ENCODE results near the gene BLOC1S1.

BLOC1S1 gene

DNA sequence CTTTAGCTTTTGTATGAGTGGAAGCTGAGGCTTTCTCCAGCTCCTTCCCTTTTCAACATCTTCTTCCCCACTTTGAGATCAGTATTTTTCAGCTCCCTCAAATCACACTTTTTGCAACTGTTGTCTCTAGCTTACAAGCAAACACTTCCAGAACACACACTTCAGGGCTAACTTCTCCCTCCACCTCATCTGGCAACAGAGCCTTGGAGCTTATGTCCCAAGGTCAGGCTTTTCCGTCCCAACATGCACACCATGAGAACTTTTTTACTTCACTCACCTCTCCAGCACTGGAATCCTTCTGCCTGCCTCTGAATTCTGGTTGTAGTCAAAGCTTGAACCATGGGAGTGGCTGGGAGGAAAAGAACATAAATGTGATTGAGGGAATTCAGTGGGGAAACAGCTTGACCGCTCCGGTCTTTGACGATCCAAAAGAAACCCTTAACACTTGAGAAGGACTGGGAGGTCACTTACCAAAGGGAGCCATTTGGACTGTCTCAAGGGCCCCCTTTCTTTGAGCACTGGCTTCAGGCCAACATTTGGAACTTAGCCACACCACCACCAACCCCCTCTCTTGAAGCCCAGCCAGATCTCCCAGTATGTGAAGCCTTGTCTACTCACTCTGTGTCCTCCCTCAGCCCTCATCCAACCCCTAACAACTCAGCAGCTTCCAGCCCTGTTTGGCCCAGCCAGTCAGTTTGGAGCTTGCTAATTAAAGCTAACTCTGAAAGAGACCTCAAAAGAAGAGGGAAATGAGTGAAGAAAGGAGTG lies 3.9 kb upstream of the BLOC1S1 start:
- no peak for DNase-seq (ENCODE audit: low spot score)

DNA sequence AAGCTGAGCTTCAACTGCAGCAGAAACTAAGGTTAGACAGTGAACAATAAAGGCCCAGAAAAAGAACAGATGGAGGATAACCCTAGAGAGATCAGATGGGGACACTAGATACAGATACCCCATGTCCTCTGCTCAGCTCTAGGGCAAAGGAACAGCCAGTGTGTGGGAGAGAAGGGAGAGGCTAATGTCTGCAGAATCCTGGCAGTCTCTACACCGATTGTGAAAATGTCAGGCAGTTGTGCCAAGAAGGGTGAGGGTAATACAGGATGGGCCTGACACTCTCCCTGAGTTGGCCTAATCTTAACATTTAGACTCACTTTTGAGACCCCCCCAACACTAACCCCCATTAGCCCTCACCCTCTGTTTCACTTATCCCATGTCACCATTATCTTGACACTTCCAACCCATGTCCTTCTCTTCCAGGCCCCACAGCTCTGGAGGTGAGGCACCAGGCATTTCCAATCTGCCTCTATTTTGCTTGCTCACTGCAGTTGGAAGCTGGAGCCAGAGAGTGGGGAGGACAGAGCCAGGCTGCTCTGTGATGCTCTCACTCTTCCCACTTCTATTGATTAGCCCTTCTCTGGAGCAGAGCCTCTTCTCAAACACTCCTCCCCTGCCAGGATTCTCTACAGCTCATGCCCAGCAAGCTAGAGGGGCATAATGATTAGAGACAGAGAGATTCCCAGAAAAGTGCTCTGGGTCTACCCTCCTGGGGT lies 3.0 kb upstream of the BLOC1S1 start:
- DNase-seq (ENCODE audit: low spot score), result no peak

DNA sequence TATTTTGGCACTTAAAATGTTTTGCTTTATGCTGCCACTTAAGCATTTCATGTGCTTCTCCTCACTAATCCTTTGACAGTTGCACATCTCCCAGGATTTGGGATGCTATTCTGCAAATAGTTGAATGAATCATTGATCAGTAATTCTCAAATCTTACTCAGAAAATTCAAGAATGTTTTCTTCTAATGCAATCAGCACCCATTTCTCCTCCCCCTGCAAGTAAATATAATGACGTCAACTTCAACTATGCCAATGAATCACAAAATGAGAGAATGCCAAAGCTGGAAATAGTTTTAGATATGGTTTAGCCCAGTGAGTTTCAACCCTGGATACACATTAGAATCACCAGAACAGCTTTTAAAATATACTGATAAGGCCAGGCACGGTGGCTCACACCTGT lies 2.1 kb upstream of the BLOC1S1 start:
- no peak for DNase-seq (ENCODE audit: low spot score)

DNA sequence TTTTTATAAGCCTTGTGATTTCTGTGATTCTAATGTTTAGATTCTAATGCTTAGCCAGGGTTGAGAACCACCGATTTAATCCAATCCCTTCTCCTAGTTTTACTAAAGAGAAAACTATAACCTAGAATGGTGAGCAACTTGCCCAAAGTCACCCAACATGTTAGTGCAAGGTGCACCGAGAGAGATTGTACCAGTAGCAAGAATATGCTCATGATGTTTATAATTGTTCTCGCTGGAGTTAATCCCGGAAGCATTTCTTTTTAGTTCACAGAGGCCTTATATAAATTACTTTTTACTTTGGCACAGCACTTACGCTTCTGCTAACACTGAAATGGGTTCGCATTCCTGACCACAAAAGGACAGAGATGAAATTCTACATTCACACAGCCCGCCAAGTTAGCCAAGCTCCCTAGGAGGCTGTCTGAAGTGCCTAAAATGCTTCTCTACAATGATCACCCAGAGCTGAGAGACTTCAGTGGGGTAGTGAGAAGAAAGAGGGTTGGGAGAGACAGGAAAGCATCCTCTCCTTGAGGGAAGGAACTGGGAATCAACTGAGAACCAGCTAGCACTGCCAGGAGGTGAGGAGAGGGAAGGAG lies 579 bp upstream of the BLOC1S1 start:
- no peak for DNase-seq (ENCODE audit: low spot score)

DNA sequence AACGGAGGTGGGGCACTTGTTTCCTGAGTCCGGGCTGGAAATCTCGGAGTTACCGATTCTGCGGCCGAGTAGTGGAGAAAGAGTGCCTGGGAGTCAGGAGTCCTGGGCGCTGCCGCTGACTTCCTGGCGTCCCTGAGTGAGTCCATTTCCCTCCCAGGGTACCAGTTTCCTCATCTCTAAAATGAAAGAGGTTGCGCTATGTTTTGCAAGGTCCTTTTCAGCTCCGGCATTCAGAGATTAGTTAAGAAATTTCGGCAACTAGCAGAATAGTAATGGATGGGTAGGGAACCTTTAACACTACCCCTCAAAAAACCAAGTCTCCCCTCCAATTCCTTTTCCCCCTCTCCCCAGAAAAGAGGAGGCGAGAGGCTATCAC lies 724 bp downstream of the BLOC1S1 start:
- DNase-seq (ENCODE audit: low spot score), result no peak

DNA sequence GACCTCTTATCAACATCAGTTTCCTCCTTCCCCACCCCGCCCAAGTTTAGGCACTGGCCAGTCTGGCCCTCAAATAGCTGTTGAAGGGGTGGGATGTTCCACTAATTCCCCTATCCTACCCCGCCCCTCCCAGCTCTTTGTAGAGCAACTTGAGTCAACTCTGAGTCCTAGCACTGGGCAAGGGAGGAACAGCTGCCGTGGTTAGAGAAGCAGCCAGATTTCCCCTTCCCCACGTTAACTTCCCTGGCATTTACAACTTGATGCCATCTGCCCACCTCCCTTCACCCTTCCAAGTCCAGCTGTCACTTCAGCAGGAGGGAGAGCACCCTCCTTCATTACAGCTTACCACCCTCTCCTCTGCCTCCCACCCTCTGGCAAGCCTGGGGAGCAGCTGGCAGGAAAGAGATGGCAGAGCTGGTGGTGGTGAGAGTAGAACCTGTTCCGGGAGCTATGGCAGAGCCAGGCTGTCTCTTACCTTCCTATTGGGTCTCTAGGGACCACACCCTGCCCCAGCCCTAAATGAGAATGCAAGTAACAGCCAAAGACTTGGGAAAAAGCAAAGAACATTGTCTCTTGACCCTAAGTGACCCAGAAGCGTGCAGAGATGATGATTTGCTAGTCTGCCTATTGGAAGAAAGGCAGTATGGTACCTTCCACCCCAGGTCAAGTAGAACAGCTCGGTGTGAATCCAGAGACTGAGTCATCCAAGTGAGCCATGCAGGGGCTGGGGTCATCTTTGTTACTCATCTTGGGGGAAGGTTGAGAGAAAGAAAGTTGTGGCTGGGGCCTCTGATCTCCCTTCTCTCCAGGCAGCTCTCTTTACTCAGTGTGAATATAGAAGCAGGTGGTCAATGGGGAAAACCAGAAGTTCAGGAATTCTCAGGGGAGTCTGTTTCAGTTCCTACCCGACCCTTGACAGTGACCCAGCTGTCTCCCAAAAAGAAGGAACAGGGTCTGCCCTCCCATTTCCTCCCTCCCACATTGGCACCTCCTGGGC lies 1.5 kb downstream of the BLOC1S1 start:
- no peak for DNase-seq (ENCODE audit: low spot score)

DNA sequence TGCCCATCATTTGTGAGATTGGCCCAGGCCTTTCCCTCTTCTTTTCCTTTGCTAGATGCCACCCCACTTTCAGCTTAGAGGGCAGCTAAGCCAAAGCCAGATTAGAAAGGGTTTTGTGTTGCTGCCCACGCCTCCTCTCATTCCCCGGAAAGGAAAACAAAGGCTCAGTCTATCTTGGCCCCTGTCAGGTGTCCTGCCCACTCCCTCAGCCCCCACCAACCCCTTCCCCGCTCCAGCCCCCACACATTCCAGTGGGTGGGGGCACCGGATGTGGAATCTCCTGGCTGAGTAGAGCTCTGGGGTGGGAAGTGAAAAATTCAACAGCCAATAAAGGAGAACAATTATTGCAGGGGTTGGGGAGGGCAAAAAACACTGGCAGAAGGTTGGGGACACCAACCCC lies 2.2 kb downstream of the BLOC1S1 start:
- no peak for DNase-seq (ENCODE audit: low spot score)

DNA sequence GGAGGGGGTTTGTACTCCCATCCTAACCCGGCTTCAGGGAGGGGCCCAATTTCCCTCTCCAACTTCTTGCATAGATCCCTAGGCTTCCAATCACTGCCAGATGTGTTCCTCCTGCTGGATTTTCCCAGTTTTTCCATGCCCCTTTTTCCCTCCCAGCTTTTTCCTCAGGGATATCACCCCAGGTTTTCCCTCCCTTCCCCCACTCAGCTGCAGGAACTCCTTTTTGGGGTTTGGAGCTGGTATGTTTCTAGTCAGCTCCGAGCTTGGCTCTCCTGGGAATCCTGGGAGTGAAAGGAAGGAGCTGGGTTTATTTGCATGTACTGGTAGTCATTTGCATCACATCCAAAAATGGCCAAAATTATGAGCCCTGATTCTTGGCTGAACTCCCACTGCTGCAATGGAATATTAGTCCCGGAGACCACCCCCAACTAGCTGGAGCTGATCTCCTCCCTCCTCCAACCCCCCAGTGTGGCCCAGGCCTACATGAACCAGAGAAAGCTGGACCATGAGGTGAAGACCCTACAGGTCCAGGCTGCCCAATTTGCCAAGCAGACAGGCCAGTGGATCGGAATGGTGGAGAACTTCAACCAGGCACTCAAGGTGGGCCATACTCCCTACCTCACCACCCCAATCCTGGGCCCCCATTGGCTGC lies 2.9 kb downstream of the BLOC1S1 start:
- DNase-seq (ENCODE audit: low spot score), result no peak

DNA sequence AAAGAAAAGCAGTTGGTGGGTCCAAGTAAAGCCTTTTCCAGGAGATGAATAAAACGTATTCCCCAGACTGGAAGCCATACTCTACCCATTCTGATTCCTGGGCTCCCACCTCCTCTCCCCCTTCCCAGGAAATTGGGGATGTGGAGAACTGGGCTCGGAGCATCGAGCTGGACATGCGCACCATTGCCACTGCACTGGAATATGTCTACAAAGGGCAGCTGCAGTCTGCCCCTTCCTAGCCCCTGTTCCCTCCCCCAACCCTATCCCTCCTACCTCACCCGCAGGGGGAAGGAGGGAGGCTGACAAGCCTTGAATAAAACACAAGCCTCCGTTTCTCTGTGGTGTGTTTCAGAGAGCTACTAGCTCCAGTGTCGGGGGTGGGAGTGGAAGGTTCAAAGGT lies 3.5 kb downstream of the BLOC1S1 start:
- no peak for DNase-seq (ENCODE audit: low spot score)

DNA sequence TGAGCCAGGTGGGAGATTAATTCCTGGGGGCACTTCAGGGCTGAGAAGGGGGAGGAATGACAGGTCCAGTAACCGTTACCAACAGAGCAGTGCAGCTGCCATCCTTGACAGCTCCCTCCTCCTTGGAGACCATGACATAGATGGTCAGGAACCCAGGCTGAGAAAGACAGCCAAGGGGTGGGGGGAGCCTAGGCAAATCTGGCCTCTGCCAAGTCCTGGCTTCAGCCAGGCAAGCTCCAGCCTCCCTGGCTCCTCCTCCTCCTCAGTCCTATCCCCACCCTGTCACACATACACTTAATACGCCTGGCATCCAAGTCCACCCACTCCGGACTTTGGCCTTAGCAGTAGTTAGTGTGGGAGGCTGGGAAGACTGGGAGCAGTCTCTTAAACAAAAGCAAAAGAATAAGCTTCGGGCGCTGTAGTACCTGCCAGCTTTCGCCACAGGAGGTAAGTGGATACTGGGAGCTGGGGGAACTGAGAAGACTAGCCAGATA lies 4.3 kb downstream of the BLOC1S1 start, which contains the start of gene RDH5:
Gene RDH5, plus strand, starts transcription at position 323 of the 494 bp plus-strand sequence. CDS start 792 bp downstream, outside the sequence.
- DNase-seq (ENCODE audit: low spot score), result no peak

DNA sequence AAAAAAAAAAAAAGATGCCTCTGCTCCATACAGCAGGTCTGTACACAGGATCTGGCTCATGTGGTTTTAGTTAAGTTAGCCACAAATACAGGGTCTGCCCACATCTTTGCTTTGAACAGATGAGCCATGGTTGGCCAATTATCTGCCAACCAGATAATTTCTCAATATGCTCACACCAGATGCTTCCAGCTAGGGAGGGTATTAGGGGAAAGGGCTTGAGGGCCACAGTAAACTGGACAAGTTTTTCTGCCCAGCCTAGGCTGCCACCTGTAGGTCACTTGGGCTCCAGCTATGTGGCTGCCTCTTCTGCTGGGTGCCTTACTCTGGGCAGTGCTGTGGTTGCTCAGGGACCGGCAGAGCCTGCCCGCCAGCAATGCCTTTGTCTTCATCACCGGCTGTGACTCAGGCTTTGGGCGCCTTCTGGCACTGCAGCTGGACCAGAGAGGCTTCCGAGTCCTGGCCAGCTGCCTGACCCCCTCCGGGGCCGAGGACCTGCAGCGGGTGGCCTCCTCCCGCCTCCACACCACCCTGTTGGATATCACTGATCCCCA lies 5.1 kb downstream of the BLOC1S1 start:
- peak; percentile 64 for DNase-seq (ENCODE audit: low spot score)

DNA sequence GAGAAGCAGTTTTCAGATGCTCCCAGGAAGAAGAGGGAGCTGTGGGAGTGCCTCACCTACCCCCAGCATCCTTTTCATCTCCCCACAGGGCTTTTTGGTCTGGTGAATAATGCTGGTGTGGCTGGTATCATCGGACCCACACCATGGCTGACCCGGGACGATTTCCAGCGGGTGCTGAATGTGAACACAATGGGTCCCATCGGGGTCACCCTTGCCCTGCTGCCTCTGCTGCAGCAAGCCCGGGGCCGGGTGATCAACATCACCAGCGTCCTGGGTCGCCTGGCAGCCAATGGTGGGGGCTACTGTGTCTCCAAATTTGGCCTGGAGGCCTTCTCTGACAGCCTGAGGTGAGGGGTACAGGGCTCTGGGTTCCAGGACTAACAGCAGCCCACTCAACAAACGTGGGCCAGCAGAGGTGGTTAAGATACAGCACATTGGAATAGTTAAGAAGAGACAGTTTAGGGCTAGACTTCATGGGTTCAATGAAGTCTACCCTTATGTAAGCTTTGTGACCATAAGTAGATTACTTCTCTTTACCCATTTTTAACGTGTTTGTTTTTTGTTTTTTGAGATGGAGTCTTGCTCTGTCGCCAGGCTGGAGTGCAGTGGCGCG lies 5.9 kb downstream of the BLOC1S1 start:
- no peak for DNase-seq (ENCODE audit: low spot score)

DNA sequence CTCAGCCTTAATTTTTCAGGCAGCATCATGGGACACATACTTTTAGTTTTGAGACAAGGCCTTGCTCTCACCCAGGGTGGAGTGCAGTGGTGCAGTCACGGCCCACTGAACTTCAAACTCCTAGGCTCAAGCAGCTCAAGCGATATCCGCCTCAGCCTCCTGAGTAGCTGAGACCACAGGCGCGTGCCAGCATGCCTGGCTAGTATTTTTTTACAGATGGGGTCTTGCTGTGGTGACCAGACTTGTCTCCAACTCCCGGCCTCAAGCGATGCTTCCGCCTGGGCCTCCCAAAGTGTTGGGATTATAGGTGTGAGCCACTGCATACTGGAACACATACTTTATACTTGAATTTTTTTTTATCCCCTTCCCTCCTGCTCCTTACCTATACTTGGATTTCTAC lies 7.1 kb downstream of the BLOC1S1 start:
- DNase-seq (ENCODE audit: low spot score), result no peak

DNA sequence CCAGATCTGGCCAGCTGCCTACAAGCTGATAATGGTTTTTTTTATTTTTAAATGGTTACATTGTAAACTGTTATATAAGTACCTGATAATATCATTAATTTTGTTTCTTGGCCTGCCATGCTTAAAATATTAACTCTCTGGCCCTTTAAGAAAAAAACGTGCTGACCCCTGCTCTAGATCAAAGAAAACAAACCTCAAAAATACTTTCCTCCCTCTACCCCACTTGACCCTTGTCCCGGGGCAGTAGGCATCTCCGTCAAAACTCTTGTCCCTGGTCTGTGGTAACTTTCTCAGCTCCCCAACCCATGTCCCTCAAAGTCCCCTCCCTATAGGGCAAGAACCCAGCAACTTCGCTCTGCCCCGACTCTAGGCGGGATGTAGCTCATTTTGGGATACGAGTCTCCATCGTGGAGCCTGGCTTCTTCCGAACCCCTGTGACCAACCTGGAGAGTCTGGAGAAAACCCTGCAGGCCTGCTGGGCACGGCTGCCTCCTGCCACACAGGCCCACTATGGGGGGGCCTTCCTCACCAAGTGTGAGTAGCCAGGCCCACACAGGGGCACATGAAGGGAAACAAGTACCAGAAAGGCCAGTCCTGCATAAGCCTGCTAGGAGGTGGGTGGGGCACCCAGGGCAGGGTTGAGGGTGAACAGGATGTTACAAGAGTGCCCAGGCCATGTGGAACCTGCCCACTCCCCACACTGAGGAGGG lies 7.8 kb downstream of the BLOC1S1 start:
- DNase-seq (ENCODE audit: low spot score), result no peak

DNA sequence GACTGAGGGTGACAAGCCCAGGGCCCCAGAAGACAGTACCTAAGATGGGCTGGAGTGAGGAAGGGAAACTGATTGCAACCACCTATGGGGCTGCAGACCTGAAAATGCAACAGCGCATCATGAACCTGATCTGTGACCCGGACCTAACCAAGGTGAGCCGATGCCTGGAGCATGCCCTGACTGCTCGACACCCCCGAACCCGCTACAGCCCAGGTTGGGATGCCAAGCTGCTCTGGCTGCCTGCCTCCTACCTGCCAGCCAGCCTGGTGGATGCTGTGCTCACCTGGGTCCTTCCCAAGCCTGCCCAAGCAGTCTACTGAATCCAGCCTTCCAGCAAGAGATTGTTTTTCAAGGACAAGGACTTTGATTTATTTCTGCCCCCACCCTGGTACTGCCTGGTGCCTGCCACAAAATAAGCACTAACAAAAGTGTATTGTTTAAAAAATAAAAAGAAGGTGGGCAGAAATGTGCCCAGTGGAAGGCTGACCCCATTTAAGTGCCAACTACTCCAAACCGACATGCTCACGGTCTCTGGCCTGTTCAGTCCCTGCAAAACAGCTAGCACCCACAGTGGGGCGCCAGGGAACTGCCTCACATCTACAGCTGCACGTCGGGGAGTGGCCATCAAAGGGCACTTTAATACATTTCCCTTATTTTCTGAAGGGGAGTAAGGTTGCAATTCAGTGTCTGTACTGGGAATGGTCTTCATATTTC lies 8.5 kb downstream of the BLOC1S1 start:
- DNase-seq (ENCODE audit: low spot score), result no peak

DNA sequence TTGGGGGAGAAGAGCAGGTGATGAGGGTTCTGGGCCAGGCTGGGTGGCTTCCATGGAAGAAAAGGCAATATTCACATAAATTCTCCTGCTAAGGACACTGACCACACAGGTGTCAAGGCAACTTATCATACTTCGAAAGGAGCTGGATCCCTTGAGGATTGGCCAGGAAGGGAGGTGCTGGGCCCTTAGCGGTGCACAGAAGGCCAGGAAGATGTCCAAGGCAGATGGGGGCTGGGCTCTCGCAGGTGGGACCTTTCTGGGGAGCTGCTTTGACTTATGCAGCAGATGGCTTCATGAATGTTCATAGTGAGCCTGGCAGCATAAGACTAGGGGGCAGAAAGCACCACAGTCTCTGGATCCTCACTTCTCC lies 9.1 kb downstream of the BLOC1S1 start:
- no peak for DNase-seq (ENCODE audit: low spot score)

DNA sequence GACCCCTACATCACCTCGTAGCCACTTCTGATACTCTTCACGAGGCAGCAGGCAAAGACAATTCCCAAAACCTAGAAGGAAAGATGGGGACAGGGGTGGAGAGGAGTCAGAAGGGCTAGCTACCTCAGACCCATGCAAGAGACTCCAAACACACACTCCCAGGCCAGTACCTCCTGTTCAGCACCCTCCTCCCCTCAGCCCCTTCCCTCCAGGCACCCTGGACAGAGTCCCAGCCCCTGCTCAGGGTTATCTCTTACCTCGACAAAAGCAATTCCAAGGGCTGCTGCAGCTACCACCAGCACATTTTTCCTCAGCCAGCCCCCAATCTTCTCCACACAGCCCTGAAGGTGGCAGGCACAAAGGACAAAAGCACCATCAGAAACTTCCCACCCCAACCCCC lies 9.7 kb downstream of the BLOC1S1 start:
- DNase-seq (ENCODE audit: low spot score), result no peak

DNA sequence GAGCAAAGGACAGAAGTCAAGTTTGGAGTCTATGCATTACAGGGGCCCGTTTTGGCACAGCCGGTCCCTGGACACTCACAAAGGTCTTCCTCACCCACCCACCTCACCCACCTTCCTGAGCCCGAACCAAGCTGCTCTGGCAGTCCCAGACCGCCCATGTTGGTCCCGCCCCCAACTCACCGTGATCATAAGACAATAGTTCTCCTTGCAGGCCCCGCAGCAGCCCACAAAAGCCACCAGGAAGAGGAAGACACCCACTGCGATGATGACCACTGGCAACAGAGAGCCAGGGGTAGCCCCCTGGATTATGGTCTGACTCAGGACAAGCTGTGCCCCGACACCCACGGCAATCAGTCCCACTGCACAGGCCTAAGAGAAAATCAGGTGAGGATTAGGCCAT lies 11.1 kb downstream of the BLOC1S1 start:
- DNase-seq (ENCODE audit: low spot score), result no peak

DNA sequence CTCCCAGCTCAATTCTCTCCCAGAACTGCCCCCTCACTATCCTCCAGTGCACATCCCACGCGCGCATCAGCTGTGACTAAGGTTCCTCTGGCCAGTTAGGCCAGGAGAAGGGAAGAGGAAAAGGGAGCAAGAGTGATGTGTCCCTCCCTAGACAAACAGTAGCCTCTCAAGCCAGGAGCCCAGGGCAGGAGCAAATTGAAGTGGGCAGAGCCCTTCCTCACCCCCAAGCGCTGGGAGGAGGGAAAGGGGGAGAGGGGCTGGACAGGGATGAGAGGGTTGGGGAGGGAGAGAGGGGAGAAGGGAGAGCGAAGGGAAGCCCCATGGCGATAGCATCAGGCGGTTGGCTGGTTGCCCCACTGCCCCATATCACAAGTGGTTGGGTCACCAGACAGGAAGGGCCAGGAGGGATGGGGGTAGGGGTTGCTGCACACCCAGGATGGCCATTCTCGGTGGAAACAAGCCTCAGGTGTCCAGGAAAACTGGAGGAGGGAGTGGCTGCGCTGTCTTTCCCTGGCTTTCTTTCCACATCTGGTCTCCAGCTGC lies 11.9 kb downstream of the BLOC1S1 start:
- no peak for DNase-seq (ENCODE audit: low spot score)
